Suprapubic skin (tissue), 4 donors: ENCODE data around the gene BACE1. TPM values are rescaled to one million over a fixed set of nuclear protein-coding genes. Genes with fewer than 3 reads are reported as not detected.
A peak's percentile ranks its signal among the peaks of the same experiment; 100 is the strongest.

Experiments
- DNase-seq, 2 donors: peaks; one replicate each; pipeline ENCODE4 v3.0.0-alpha.2; 2019; ENCODE audit warnings: low spot score in 2 of 2
- H3K27ac ChIP-seq: fragments of 200-600 bp; sonication (generic); one replicate; pipeline ENCODE4 v1.5.1; 2019
- H3K27me3 ChIP-seq: fragments of 200-600 bp; sonication (generic); one replicate; pipeline ENCODE4 v1.5.1; 2019
- H3K36me3 ChIP-seq: fragments of 200-600 bp; sonication (generic); one replicate; pipeline ENCODE4 v1.5.1; 2019
- H3K4me1 ChIP-seq: fragments of 200-600 bp; sonication (generic); one replicate; pipeline ENCODE4 v1.5.1; 2019
- H3K4me3 ChIP-seq: fragments of 200-600 bp; sonication (generic); one replicate; pipeline ENCODE4 v1.5.1; 2019; ENCODE audit warnings: mild to moderate bottlenecking
- H3K9me3 ChIP-seq: fragments of 200-600 bp; sonication (generic); one replicate; pipeline ENCODE4 v1.5.1; 2019
- EP300 ChIP-seq: sonication (generic); formaldehyde crosslinking; IDR thresholded peaks from one replicate; pipeline ENCODE4 v1.6.1; 2017; ENCODE audit warnings: antibody characterized with exemption
- POLR2A ChIP-seq, 2 donors: fragments of 450-650 bp; IDR thresholded peaks; one replicate each; pipeline ENCODE4 v1.6.1; 2017; ENCODE audit warnings: antibody characterized with exemption in 2 of 2, mild to moderate bottlenecking in 2 of 2, moderate library complexity in 2 of 2
- POLR2AphosphoS5 ChIP-seq, 3 donors: sonication (generic); formaldehyde crosslinking; IDR thresholded peaks; one replicate each; pipeline ENCODE4 v1.6.1; 2017; ENCODE audit warnings: antibody characterized with exemption in 3 of 3
- WGBS: methylation state at CpG from one replicate; pipeline ENCODE4 v1.1.5; 2018; 5-methylcytosine and 5-hydroxymethylcytosine counted together
- total RNA-seq, 4 donors: library from RNA; depleted of rRNA; stranded (reverse); fragments of >200 nt; gene quantifications; one replicate each; pipeline ENCODE4 v1.1.0, GENCODE V29; 2016
- TF ChIP-seq, protein P1 (sequence below), 2 donors: fragments of 200-600 bp in 1 of 2; fragments of 450-650 bp in 1 of 2; sonication (generic) in 1 of 2; IDR thresholded peaks; one replicate each; pipeline ENCODE4 v1.5.1; 2016 to 2019; ENCODE audit warnings: antibody characterized with exemption in 2 of 2, mild to moderate bottlenecking in 1 of 2, moderate library complexity in 1 of 2

The BACE1 gene
- total RNA-seq, 4 donors from 2014 or later = 13.8 to 35.6 (median 18.0) TPM

- H3K36me3 ChIP-seq = peaks cover 71% of the 10 kb centered on the region
Measured at GRCh38 chr11:117249571-117249970, 66.5 kb downstream of the BACE1 start.

GRCh38 chr11:117248341-117248740, 67.7 kb downstream of the BACE1 start:
- Histone ChIP-seq H3K4me1 (no peaks in the 10 kb centered on the region), H3K27me3 (no peaks in the 10 kb centered on the region), H3K4me3 (no peak overlapping the region), H3K36me3 (peaks cover 68% of the 10 kb centered on the region), H3K27ac (no peak overlapping the region), H3K9me3 (no peaks in the 10 kb centered on the region)
- TF ChIP-seq EP300 = no peak
- TF ChIP-seq, protein P1, sequence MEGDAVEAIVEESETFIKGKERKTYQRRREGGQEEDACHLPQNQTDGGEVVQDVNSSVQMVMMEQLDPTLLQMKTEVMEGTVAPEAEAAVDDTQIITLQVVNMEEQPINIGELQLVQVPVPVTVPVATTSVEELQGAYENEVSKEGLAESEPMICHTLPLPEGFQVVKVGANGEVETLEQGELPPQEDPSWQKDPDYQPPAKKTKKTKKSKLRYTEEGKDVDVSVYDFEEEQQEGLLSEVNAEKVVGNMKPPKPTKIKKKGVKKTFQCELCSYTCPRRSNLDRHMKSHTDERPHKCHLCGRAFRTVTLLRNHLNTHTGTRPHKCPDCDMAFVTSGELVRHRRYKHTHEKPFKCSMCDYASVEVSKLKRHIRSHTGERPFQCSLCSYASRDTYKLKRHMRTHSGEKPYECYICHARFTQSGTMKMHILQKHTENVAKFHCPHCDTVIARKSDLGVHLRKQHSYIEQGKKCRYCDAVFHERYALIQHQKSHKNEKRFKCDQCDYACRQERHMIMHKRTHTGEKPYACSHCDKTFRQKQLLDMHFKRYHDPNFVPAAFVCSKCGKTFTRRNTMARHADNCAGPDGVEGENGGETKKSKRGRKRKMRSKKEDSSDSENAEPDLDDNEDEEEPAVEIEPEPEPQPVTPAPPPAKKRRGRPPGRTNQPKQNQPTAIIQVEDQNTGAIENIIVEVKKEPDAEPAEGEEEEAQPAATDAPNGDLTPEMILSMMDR (IDR thresholded peaks at IDR 0.05) = no peak
- TF ChIP-seq POLR2AphosphoS5 (IDR thresholded peaks at IDR 0.05) = no peak
- TF ChIP-seq POLR2A (IDR thresholded peaks at IDR 0.05) = no peak
- no peak for DNase-seq
- 90% methylated on average over 4 of the region's 4 CpGs for WGBS

More at GRCh38 chr11:117249571-117249970, 66.5 kb downstream of the BACE1 start:
- Histone ChIP-seq H3K4me1 (no peaks in the 10 kb centered on the region), H3K4me3 (no peak overlapping the region), H3K9me3 (no peaks in the 10 kb centered on the region), H3K27ac (no peak overlapping the region), H3K27me3 (no peaks in the 10 kb centered on the region)
- 92% methylated on average over 4 of the region's 4 CpGs for WGBS
- DNase-seq = no peak
- TF ChIP-seq, protein P1 (IDR thresholded peaks at IDR 0.05) = no peak
- no peak for TF ChIP-seq POLR2A (IDR thresholded peaks at IDR 0.05)
- no peak for TF ChIP-seq EP300
- no peak for TF ChIP-seq POLR2AphosphoS5 (IDR thresholded peaks at IDR 0.05)

DNA sequence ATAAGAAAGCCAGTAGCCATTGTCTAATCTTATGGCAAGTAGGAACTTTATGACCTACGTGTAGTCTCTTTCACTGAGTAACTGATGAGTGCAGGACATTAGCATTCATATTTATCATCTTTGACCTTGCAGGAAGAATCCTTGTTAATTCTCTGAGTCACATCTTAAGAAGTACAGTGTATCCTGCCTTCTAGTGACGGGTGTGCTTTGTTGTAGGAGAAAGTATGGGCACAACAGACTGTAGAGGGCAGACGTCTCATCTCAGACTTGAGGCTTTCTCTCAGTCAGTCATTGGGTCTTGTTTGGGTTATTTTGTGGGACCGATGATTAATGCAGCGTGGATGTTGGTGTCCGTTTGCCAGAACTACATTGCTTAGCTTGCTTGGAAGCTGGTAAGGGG, 76.8 kb downstream of the BACE1 start:
- Histone ChIP-seq H3K27ac (no peak overlapping the region), H3K4me3 (no peak overlapping the region), H3K9me3 (no peaks in the 10 kb centered on the region), H3K36me3 (peaks cover 31% of the 10 kb centered on the region), H3K4me1 (peaks cover under 1% of the 10 kb centered on the region), H3K27me3 (no peaks in the 10 kb centered on the region)
- peak in 1 of 2 donors; percentile 4 for DNase-seq
- WGBS = 79% methylated on average over 6 of the region's 6 CpGs
- TF ChIP-seq POLR2AphosphoS5 (IDR thresholded peaks at IDR 0.05) (no peak), POLR2A (IDR thresholded peaks at IDR 0.05) (no peak), EP300 (no peak)
- TF ChIP-seq, protein P1 (IDR thresholded peaks at IDR 0.05) = no peak

DNA sequence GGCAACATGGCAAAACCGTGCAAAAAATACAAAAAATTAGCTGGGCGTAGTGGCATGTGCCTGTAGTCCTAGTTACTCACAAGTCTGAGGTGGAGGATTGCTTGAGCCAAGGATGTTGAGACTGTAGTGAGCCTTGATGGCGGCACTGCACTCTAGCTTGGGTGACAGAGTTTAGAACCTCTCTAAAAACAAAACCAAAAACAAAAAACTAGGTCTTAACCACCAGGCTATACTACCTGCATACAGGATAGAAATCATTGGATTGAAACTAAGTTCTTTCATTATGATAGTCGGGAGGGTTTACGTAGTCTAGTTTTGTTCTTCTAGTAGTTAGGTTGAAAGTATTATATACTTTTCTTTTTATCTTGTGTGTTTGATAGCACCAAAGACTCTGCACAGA, 77.8 kb downstream of the BACE1 start:
- Histone ChIP-seq H3K9me3 (no peaks in the 10 kb centered on the region), H3K27me3 (no peaks in the 10 kb centered on the region), H3K36me3 (peaks cover 29% of the 10 kb centered on the region), H3K4me1 (peaks cover 11% of the 10 kb centered on the region), H3K4me3 (no peak overlapping the region), H3K27ac (no peak overlapping the region)
- TF ChIP-seq POLR2AphosphoS5 (IDR thresholded peaks at IDR 0.05) = no peak
- no peak for TF ChIP-seq EP300
- TF ChIP-seq, protein P1 (IDR thresholded peaks at IDR 0.05) = no peak
- no peak for TF ChIP-seq POLR2A (IDR thresholded peaks at IDR 0.05)
- WGBS = 93% methylated on average over 5 of the region's 5 CpGs
- peak in 1 of 2 donors; percentile 0 for DNase-seq

Other genes with a start within 250 kb of the BACE1 start
- 10 to 100 TPM; 31.6 to 60.8 (median 37.5) TPM for gene SIK3, start 217.8 kb downstream of the BACE1 start, total RNA-seq
- 10 to 100 TPM; 58.0 to 67.5 (median 63.3) TPM for gene PAFAH1B2, start 172.0 kb downstream of the BACE1 start, total RNA-seq
- gene SIDT2, start 137.5 kb downstream of the BACE1 start, total RNA-seq = 100 to 1,000 TPM in 1 of 4 donors, 10 to 100 TPM in 3; 42.6 to 130 (median 74.7) TPM
- gene TAGLN, start 116.9 kb downstream of the BACE1 start, total RNA-seq = 100 to 1,000 TPM; 190 to 216 (median 199) TPM
- gene PCSK7, start 84.2 kb downstream of the BACE1 start, total RNA-seq = 100 to 1,000 TPM in 1 of 4 donors, 10 to 100 TPM in 3; 56.7 to 113 (median 73.3) TPM
- 10 to 100 TPM in 3 of 4 donors, 1 to 10 TPM in 1; 6.7 to 22.9 (median 12.2) TPM for gene RNF214, start 83.6 kb downstream of the BACE1 start, total RNA-seq
- 10 to 100 TPM in 1 of 4 donors, 1 to 10 TPM in 3; 3.6 to 13.0 (median 6.3) TPM for gene BACE1-AS, start 24.9 kb downstream of the BACE1 start, total RNA-seq
- 10 to 100 TPM; 22.8 to 56.7 (median 29.7) TPM for gene CEP164, start 11.6 kb upstream of the BACE1 start, total RNA-seq